NCI-H2196 (cell line): ENCODE data around the gene LYPD5.
"Not testable (repeated sequence)": the region's sequence is repeated elsewhere in the genome, so short reads cannot be mapped to it uniquely, and the experiment has no call there.

Experiments used
- DNase-seq: peaks from one replicate; lab custom pipeline; 2025; ENCODE audit not compliant: unreplicated experiment; lab: John Stamatoyannopoulos, UW

The LYPD5 gene

GRCh38 chr19:43806848-43807247 is 4.6 kb upstream of the LYPD5 start:
- no peak for DNase-seq

- not testable (repeated sequence) for DNase-seq
Measured at GRCh38 chr19:43806401-43806800, 4.2 kb upstream of the LYPD5 start.

GRCh38 chr19:43804432-43804831 is 2.2 kb upstream of the LYPD5 start:
- DNase-seq, result no peak

- no peak for DNase-seq
Measured at GRCh38 chr19:43799502-43800142, 2.6 kb downstream of the LYPD5 start.

- DNase-seq, result peak; percentile 94
Measured at GRCh38 chr19:43798546-43799409, 3.5 kb downstream of the LYPD5 start.

- no peak for DNase-seq
Measured at GRCh38 chr19:43798026-43798545, 4.2 kb downstream of the LYPD5 start.

GRCh38 chr19:43797556-43797955 is 4.7 kb downstream of the LYPD5 start:
- no peak for DNase-seq

GRCh38 chr19:43797118-43797517 is 5.1 kb downstream of the LYPD5 start:
- no peak for DNase-seq

- DNase-seq, result no peak
Measured at GRCh38 chr19:43790587-43790986, 11.7 kb downstream of the LYPD5 start.

- no peak for DNase-seq
Measured at GRCh38 chr19:43789029-43789428, 13.2 kb downstream of the LYPD5 start.

GRCh38 chr19:43786665-43787064 is 15.6 kb downstream of the LYPD5 start:
- no peak for DNase-seq

- peak; percentile 88 for DNase-seq
Measured at GRCh38 chr19:43784981-43785808, 17.1 kb downstream of the LYPD5 start.

- DNase-seq, result peak; percentile 69
Measured at GRCh38 chr19:43784241-43784980, 17.8 kb downstream of the LYPD5 start.

- no peak for DNase-seq
Measured at GRCh38 chr19:43783636-43784035, 18.6 kb downstream of the LYPD5 start.

- DNase-seq, result no peak
Measured at GRCh38 chr19:43782689-43783231, 19.5 kb downstream of the LYPD5 start.

GRCh38 chr19:43782311-43782660 is 20.0 kb downstream of the LYPD5 start:
- no peak for DNase-seq

- no peak for DNase-seq
Measured at GRCh38 chr19:43781630-43782310, 20.5 kb downstream of the LYPD5 start.

- no peak for DNase-seq
Measured at GRCh38 chr19:43780706-43781525, 21.3 kb downstream of the LYPD5 start, which contains the start of gene KCNN4. Gene KCNN4 (minus strand): TSS chr19:43780973. CDS start chr19:43780861, 112 bp downstream.

- DNase-seq, result no peak
Measured at GRCh38 chr19:43779820-43780219, 22.4 kb downstream of the LYPD5 start.
